Nucleus accumbens (tissue), 56 donors: ENCODE data around the gene SLC9A4.
"Not testable (repeated sequence)": the region's sequence is repeated elsewhere in the genome, so short reads cannot be mapped to it uniquely, and the experiment has no call there.

ENCODE experiments used
- DNase-seq, 56 donors: peaks; one replicate each; lab custom pipeline; 2025; lab: John Stamatoyannopoulos, UW

SLC9A4 gene

DNA sequence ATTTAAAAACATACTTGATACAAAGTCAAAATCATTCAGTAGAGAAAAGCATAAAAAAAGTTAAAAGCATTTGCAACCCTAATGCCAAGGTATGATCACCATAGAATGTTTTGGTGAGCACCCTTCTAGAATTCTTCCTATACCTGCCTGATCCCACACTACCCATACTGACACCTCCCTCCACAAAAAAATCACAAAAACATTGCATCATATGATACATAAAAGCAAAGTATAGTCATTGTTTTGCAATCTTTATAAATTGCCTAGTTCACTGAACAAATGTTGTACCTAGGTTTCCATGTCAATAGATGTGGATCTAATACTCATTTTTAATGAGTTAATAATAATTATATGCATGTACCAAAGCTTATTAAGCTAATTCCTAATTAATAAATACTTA, 54.1 kb downstream of the SLC9A4 start:
- no peak for DNase-seq

GRCh38 chr2:102538491-102538890, 65.5 kb downstream of the SLC9A4 start:
- DNase-seq = no peak

- no peak for DNase-seq
These were observed 67.9 kb downstream of the SLC9A4 start for GRCh38 chr2:102540882-102541281.

DNA sequence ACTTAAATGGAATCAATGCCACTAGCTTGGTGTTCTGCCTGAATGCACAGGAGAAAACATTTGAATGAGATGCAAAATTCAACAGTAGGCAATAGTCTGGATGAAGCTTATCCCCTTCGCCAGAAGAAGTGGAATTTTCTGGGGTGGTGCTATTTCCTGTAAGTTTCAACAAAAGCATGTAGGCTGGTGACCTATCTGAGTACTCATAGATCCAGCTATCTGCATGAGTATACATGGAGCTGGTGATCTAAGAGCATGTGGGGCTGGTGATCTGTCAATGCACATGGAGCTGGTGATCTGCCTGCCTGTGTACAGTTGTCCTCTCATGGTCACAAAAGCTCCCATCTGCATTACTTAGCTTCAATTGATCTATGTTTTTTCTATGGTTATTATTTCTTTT, 71.2 kb downstream of the SLC9A4 start:
- DNase-seq = no peak

GRCh38 chr2:102547462-102547861, 74.4 kb downstream of the SLC9A4 start:
- no peak for DNase-seq

GRCh38 chr2:102549027-102549426, 76.0 kb downstream of the SLC9A4 start:
- DNase-seq = no peak

- no peak for DNase-seq
These were observed 77.1 kb downstream of the SLC9A4 start for GRCh38 chr2:102550151-102550550.

DNA sequence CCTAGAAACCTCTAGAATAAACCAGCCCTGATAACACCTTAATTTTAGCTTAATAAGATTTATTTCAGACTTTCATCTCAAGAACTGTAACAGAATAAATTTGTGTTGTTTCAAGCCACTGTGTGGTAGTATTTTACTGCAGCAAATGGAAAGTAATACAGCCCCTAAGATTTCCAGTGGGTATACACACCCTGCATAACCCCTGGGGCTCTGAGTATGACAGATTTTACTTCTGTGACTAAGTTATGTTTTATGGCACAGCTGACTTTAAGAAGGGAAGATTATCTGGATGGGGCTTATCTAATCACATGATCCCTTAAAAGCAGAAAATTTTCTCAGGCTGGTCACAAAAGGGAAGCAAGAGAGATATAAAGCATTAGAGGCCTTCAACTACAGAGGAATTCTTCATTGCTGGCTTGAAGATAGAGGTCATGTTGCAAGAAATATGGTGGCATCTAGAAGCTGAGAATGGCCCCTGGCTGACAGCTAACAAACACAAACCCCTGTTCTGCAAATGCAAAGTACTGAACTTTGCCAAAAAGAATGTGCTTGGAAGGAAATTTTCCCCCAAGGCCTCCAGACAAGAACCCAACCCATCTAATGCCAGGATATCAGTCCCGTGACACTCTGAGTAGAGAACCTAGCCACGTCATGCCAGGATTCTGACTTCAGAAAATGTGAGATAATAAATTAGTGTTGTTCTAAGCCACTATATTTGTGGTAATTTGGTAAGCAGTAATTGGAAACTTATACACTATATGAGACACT, 78.5 kb downstream of the SLC9A4 start:
- DNase-seq = no peak

DNA sequence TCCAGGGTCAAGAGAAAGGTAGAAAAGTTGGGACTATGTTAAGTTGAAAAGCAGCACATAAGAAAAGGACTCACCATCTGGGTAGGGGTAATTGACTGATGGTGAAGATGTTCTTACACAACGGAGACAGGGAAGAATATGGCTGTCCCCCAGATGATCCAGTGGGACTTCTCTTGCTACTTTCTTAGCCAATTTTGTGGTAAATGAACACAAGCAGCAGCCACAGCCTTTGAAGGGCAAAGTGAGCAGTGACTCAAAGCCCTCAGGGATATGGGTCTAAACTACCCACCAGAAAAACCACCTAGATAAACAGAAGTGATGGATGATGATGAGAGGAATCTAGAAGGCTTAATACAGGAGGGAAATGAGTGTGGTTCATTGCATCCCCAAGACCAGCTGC, 80.6 kb downstream of the SLC9A4 start:
- DNase-seq = no peak

DNA sequence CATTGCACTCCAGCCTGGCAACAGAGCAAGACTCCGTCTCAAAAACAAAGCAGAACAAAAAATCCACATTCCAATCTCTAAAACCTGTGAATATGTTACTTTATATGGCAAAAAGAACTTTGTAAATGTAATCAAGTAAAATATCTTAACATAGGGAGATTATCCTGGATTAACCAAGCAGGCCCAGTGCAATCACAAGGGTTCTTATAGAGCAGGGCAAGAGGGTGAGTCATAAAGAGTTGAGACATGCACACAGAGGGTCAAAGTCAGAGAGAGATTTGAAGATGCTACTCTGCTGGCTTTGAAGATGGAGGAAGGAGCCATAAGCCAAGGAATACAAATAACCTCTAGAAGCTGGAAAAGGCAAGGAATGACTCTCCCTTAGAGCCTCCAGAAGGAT, 85.4 kb downstream of the SLC9A4 start:
- no peak for DNase-seq

- not testable (repeated sequence) for DNase-seq
These were observed 89.5 kb downstream of the SLC9A4 start for GRCh38 chr2:102562542-102562941.

GRCh38 chr2:102575888-102576287, 102.9 kb downstream of the SLC9A4 start:
- DNase-seq = no peak

DNA sequence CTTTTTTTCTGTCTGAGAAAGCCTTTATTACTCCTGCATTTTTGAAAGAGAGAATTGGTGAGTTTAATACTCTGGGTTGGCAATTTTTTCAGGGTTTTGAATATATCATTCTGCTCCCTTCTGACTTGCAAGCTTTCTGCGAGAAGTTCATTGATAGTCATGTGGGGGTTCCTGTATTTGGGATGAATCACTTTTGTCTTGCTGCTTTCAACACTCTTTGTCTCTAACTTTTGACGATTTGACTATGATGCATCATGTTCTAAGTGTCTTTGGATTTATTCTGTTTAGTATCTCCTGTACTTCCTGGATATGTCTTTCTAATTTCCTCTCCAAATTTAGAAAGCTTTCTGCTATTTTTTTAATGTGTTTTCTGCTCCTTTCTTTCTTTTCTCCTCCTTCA, 105.3 kb downstream of the SLC9A4 start:
- DNase-seq = peak in 1 of 56 donors; percentile 6

- no peak for DNase-seq
These were observed 108.9 kb downstream of the SLC9A4 start for GRCh38 chr2:102581911-102582310.

- DNase-seq = no peak
These were observed 109.8 kb downstream of the SLC9A4 start for GRCh38 chr2:102582845-102583244.
